Neural progenitor cell (in vitro differentiated cells): ENCODE measurements around the gene FAM114A2.

Source experiments
- EZH2 ChIP-seq: fragments of 200-600 bp; sonication (generic); IDR thresholded peaks from 2 replicates; pipeline ENCODE4 v1.6.1; 2017; ENCODE audit warnings: antibody characterized with exemption, mild to moderate bottlenecking, moderate library complexity
- EZH2phosphoT487 ChIP-seq: fragments of 200-600 bp; sonication (generic); IDR thresholded peaks from 2 replicates; pipeline ENCODE4 v1.6.1; 2017; ENCODE audit warnings: antibody characterized with exemption
- TF ChIP-seq, protein P1 (sequence below): fragments of 200-600 bp; sonication (generic); IDR thresholded peaks from 2 replicates; pipeline ENCODE4 v1.5.1; 2017; ENCODE audit warnings: antibody characterized with exemption, mild to moderate bottlenecking

GRCh38 chr5:154002511-154003020 is 36.1 kb downstream of the FAM114A2 start:
- TF ChIP-seq, protein P1, sequence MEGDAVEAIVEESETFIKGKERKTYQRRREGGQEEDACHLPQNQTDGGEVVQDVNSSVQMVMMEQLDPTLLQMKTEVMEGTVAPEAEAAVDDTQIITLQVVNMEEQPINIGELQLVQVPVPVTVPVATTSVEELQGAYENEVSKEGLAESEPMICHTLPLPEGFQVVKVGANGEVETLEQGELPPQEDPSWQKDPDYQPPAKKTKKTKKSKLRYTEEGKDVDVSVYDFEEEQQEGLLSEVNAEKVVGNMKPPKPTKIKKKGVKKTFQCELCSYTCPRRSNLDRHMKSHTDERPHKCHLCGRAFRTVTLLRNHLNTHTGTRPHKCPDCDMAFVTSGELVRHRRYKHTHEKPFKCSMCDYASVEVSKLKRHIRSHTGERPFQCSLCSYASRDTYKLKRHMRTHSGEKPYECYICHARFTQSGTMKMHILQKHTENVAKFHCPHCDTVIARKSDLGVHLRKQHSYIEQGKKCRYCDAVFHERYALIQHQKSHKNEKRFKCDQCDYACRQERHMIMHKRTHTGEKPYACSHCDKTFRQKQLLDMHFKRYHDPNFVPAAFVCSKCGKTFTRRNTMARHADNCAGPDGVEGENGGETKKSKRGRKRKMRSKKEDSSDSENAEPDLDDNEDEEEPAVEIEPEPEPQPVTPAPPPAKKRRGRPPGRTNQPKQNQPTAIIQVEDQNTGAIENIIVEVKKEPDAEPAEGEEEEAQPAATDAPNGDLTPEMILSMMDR = no peak
- TF ChIP-seq EZH2 (no peak), EZH2phosphoT487 (no peak)
